Measurements from ENCODE around the gene ABCA2.

The ABCA2 gene

GRCh38 chr9:136960212-136960937 lies 67.7 kb downstream of the ABCA2 start:
- Mint-ChIP-seq H3K27me3 (peaks cover 30% of the 10 kb centered on the region), H3K27ac (no peak overlapping the region), H3K4me3 (no peak overlapping the region), H3K4me1 (no peaks in the 10 kb centered on the region), H3K36me3 (peaks cover 6% of the 10 kb centered on the region), H3K9me3 (peaks cover 5% of the 10 kb centered on the region)
- no peak for ATAC-seq

GRCh38 chr9:136958898-136959850 lies 68.9 kb downstream of the ABCA2 start:
- Mint-ChIP-seq H3K36me3 (peaks cover 6% of the 10 kb centered on the region), H3K27ac (no peak overlapping the region), H3K4me3 (no peak overlapping the region), H3K4me1 (no peaks in the 10 kb centered on the region), H3K27me3 (peaks cover 42% of the 10 kb centered on the region), H3K9me3 (peaks cover 5% of the 10 kb centered on the region)
- ATAC-seq, result no peak

GRCh38 chr9:136958473-136958872 lies 69.6 kb downstream of the ABCA2 start:
- no peaks in the 10 kb centered on the region for H3K4me1 Mint-ChIP-seq
- H3K9me3 Mint-ChIP-seq, result peaks cover 5% of the 10 kb centered on the region
- ATAC-seq, result no peak
- H3K27ac Mint-ChIP-seq, result no peak overlapping the region
- peaks cover 42% of the 10 kb centered on the region for H3K27me3 Mint-ChIP-seq
- H3K4me3 Mint-ChIP-seq, result no peak overlapping the region
- peaks cover 6% of the 10 kb centered on the region for H3K36me3 Mint-ChIP-seq

GRCh38 chr9:136957901-136958300 lies 70.1 kb downstream of the ABCA2 start:
- H3K9me3 Mint-ChIP-seq, result peaks cover 5% of the 10 kb centered on the region
- H3K27ac Mint-ChIP-seq, result no peak overlapping the region
- H3K36me3 Mint-ChIP-seq, result peaks cover 6% of the 10 kb centered on the region
- H3K4me1 Mint-ChIP-seq, result no peaks in the 10 kb centered on the region
- H3K4me3 Mint-ChIP-seq, result no peak overlapping the region
- H3K27me3 Mint-ChIP-seq, result peaks cover 42% of the 10 kb centered on the region
- no peak for ATAC-seq

GRCh38 chr9:136957461-136957860 lies 70.6 kb downstream of the ABCA2 start:
- H3K27ac Mint-ChIP-seq, result no peak overlapping the region
- peaks cover 5% of the 10 kb centered on the region for H3K9me3 Mint-ChIP-seq
- H3K36me3 Mint-ChIP-seq, result peaks cover 6% of the 10 kb centered on the region
- H3K4me1 Mint-ChIP-seq, result no peaks in the 10 kb centered on the region
- no peak overlapping the region for H3K4me3 Mint-ChIP-seq
- ATAC-seq, result no peak
- peaks cover 42% of the 10 kb centered on the region for H3K27me3 Mint-ChIP-seq
